GM21529 (cell line): ENCODE measurements around the gene PFKL.

Source experiments
- ATAC-seq: cut with Tn5 transposase; IDR thresholded peaks from one replicate; pipeline ENCODE4 v1.9.1; 2021; ENCODE audit not compliant: unreplicated experiment

The PFKL gene

GRCh38 chr21:44310628-44311507, 11.0 kb downstream of the PFKL start:
- no peak for ATAC-seq

- no peak for ATAC-seq
Measured at GRCh38 chr21:44312089-44312488, 12.2 kb downstream of the PFKL start.

DNA sequence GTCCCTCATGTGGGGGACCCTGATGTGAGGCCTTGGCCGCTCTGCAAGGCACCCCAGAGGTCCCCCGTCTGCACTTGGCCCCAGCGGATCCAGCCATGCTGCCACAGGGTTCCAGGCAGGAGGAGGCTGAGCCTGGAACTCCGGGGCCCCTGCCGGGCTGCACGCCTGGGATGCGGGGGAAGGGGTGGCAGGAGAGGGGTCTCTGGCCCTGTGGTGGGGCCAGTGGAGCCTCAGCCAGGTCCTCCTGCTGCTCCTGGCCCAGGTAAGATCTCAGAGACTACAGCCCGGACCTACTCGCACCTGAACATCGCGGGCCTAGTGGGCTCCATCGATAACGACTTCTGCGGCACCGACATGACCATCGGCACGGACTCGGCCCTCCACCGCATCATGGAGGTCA, 12.9 kb downstream of the PFKL start:
- ATAC-seq, result no peak

DNA sequence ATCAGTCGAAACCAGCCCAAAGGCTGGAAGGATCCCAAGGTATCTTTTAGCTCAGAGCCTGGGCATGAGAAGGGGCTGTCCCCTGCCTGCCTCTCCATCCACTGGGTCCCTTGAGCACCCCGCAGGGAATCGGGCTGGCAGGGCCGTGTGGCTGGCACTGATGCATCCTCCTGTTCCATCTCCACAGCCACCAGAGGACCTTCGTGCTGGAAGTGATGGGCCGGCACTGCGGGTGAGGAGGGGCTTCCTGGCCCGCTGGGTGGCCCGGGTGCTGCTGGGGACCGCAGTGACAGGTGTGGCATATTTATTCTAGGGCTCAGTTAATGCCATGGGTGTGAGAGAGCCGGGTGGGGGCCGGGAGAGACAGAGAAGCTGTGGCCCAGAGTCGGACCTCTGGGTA, 13.6 kb downstream of the PFKL start:
- ATAC-seq, result no peak

DNA sequence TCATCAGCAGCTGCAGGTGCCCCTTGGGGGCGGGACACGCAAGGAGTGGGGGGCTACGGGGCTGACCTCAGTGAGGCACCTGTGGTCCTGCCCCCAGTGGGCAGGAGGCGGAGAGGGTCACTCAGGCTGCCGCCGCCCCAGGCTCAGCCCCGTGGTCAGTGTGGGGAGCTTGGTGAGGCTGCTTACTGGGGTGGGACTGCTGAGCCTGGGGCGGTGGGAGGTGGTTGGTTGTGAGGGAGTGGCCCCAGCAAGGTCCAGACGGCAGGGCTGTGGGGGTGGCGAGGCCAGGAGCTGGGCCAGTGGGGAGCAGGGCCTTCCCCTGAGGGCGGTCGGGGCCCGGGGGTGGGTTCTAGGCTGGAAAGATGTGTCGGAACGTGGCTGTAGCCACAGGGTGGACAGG, 14.3 kb downstream of the PFKL start:
- ATAC-seq, result no peak

GRCh38 chr21:44314561-44314960, 14.7 kb downstream of the PFKL start:
- no peak for ATAC-seq

DNA sequence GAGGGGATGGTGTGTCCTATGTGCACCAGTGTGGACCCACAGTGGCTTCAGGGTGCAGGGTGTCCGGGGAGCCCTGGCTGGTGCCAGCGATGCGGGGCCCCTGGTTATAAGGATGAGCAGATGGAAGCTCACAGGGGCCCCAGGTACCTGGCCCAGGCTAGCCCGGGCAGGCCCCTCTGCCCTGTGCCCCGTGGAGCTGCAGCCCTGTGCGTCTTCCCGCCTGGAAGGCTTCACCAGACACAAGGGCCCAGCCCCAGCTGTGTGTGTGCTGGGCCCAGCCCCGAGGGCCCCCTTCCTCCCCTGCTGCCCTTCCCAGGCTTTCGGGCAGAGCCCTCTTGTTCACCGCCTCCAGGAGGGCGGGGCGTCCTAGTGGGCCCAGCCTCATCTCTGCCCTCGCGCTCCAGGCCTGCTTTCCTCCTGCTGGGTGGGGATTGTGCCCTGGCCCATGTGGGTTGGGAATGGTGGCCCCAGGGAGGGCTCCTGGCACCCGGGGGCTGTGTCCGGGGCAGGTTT, 15.9 kb downstream of the PFKL start:
- no peak for ATAC-seq

- no peak for ATAC-seq
Measured at GRCh38 chr21:44316277-44316900, 16.5 kb downstream of the PFKL start.

- ATAC-seq, result no peak
Measured at GRCh38 chr21:44317241-44317782, 17.5 kb downstream of the PFKL start.

- no peak for ATAC-seq
Measured at GRCh38 chr21:44317871-44318270, 18.0 kb downstream of the PFKL start.

DNA sequence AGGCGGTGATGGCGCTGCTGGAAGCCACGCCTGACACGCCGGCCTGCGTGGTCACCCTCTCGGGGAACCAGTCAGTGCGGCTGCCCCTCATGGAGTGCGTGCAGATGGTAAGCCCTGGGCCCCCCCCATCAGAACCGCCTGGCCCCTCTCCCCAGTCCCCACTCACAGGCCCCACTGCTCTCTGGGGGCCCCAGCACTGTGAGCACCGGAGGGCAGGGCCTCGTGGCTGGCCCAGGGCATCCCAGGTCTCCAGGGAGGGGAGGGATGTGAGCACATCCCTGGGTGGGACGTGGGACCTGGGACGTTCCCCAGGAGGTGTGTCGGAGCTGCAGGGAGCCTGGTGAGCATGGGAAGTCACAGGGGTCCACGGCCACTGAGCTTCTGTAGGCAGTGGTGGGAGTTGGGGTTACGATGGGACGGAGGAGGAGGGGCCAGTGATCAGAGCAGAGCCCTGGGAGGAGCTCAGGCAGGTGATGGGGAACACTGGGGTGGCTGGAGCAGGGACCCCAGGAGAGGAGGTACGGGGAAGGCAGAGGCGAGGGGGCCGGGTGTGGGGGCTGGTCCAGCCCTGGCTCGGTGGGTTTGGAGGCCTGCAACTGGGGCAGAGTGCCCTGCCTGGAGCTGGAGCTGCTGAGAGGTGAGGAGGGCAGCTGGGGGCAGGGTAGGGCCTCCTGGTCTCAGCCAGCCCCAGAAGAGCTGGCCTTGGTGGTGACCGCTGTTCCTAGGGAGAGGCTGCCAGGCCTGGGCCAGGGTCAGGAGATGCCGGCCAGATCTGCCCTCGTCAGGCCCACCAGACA, 18.8 kb downstream of the PFKL start:
- no peak for ATAC-seq

- ATAC-seq, result no peak
Measured at GRCh38 chr21:44319407-44320065, 19.7 kb downstream of the PFKL start.

- ATAC-seq, result no peak
Measured at GRCh38 chr21:44320847-44321246, 21.0 kb downstream of the PFKL start.

DNA sequence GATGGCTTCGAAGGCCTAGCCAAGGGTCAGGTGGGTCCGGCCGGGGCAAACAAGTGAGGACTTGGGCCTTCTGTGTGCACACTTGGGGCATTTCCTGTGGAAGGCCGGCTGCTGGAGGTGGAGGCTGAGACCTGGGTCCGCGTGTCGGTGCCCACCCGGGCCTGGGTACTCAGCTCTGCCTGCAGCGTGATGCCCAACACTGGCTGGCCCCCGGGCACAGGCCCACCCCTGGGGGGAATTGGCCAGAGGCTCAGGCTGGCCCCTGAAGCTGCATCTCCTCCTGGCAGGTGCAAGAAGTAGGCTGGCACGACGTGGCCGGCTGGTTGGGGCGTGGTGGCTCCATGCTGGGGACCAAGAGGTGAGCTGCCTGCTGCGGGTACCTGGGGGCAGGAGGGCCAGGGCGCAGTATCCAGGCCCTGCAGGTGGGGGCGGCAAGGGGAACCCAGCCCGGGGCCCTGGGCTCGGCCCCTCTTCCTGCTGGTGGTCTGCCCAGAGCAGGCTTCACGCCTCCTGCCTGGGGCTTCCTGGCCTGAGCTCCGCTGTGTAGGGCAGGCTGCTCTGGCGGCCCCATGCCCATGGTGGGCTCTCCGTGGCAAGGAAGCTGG, 22.1 kb downstream of the PFKL start:
- ATAC-seq, result no peak

GRCh38 chr21:44322621-44323325, 22.9 kb downstream of the PFKL start:
- no peak for ATAC-seq

DNA sequence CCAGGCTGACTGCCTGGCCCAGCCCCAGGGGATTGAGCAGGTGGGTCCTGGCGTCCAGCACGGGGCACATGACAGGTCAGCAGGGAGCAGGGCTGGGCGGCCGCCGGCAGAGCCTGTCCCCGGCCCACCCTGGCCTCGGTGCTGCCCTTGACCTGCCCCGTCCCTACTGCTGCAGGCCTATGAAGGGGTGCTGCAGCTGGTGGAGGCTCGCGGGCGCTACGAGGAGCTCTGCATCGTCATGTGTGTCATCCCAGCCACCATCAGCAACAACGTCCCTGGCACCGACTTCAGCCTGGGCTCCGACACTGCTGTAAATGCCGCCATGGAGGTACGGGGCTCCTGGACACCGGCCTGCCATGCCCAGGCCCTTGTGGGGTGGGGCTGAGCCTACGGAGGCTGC, 23.7 kb downstream of the PFKL start:
- ATAC-seq, result no peak

- no peak for ATAC-seq
Measured at GRCh38 chr21:44324106-44324853, 24.4 kb downstream of the PFKL start.

DNA sequence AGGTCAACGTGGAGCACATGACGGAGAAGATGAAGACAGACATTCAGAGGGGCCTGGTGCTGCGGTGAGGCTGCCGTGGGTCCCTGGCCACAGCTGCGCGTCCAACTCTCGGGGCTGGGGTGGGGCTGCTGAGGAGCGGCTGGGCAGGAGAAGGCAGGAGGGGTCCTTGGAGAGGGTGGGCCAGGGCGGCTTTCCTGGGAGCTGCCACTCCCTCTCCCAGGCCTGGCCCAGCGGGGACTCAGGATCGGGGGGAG, 24.9 kb downstream of the PFKL start:
- no peak for ATAC-seq
